Kidney epithelial cell (primary cell): ENCODE results near the gene MAN1A1. TPM values are rescaled to one million over a fixed set of nuclear protein-coding genes. Genes with fewer than 3 reads are reported as not detected.

Experiments
- DNase-seq: peaks from one replicate; pipeline ENCODE4 v3.0.0-alpha.2; 2010; ENCODE audit warnings: low read depth
- H3K27me3 ChIP-seq: 2 replicates; pipeline ENCODE4 v1.6.0; 2011; ENCODE audit warnings: low read length; ENCODE audit not compliant: control insufficient read depth, insufficient read depth
- H3K36me3 ChIP-seq: 2 replicates; pipeline ENCODE4 v1.5.1; 2011; ENCODE audit warnings: low read length; ENCODE audit not compliant: control insufficient read depth, insufficient read depth
- H3K4me3 ChIP-seq: 2 replicates; pipeline ENCODE4 v1.5.1; 2011; ENCODE audit warnings: low read depth, mild to moderate bottlenecking, control low read depth, low read length
- total RNA-seq: library from RNA; depleted of rRNA; stranded (reverse); fragments of >200 nt; gene quantifications from 2 replicates; pipeline ENCODE4 v1.2.3, GENCODE V29; 2015
- TF ChIP-seq, protein P1 (sequence below): IDR thresholded peaks from 2 replicates; pipeline ENCODE4 v1.5.1; 2011; ENCODE audit warnings: mild to moderate bottlenecking, moderate library complexity, low read length, control low read depth, inconsistent platforms; ENCODE audit not compliant: insufficient read depth, poor library complexity, severe bottlenecking

MAN1A1 gene
- 11.0 and 15.0 TPM in 2 replicates for total RNA-seq

DNA sequence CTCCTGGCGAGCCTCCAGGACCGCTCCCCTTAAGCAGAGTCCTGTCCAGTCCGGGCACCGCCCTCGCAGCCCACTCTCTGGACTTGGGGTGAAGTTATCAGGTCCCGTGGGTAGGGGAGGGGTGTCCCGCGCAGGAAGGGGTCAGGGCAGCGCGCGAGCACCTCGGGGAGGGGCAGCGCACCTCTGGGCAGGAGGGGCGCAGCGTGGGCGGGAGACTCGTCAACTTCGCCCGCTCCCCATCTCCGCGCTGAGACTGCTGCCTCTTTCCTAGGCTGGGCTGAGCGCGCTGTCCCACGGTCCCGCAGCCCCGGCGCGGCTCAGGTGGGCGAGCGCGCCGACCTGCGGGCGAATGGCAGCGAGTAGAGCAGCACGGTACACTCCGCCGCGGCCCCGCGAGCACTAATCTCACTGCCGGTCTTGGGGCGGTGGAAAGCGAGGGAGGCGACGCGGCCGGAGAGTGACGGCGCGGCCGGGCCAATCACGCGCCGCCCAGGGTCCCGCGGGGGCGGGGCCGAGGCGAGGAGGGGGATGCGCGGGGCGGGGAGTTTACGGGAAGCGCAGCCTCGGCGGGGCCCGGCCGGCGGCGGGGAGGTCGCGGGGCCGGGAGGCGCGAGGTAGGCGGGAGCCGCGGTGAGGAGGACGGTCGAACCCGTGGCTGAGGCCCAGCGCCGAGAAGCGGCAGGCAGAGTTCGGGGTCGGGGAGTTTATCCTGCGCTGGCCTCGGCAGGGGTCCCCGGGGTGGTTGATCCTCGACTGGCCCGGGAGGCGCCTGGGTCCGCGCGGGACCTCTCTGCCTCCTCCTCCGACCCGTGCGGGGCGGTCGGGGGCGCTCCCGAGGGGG is at the start of gene MAN1A1:
Gene MAN1A1, minus strand, starts transcription at position 401 of the 841 bp plus-strand sequence. CDS start 696 bp downstream, outside the sequence.
- no peaks in the 10 kb centered on the region for H3K36me3 ChIP-seq
- peak within 1 kb of the TSS; percentile 81 for H3K4me3 ChIP-seq
- no peak for DNase-seq
- TF ChIP-seq, protein P1, sequence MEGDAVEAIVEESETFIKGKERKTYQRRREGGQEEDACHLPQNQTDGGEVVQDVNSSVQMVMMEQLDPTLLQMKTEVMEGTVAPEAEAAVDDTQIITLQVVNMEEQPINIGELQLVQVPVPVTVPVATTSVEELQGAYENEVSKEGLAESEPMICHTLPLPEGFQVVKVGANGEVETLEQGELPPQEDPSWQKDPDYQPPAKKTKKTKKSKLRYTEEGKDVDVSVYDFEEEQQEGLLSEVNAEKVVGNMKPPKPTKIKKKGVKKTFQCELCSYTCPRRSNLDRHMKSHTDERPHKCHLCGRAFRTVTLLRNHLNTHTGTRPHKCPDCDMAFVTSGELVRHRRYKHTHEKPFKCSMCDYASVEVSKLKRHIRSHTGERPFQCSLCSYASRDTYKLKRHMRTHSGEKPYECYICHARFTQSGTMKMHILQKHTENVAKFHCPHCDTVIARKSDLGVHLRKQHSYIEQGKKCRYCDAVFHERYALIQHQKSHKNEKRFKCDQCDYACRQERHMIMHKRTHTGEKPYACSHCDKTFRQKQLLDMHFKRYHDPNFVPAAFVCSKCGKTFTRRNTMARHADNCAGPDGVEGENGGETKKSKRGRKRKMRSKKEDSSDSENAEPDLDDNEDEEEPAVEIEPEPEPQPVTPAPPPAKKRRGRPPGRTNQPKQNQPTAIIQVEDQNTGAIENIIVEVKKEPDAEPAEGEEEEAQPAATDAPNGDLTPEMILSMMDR: no peak
- H3K27me3 ChIP-seq: peaks cover 2% of the 10 kb centered on the region

DNA sequence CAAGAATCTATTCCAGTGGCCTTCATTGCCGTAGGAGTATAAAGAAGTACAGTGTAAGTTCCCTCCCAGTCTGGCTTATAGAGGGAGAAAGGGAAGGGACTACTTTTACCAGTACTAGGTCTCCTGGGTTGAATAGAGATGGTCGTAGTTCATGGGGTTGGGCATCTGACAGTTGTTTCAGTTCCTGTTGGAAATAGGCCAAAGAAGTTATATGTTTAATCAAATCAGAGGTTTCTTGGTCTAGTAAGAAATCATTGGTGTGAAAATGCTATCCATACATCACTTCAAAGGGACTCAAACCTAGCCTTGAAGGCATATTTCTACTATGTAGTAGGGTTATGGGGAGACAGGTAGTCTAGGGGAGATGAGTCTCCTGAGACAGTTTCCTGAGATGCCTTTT is 45.6 kb upstream of the MAN1A1 start:
- no peak for DNase-seq
- no peaks in the 10 kb centered on the region for H3K27me3 ChIP-seq
- no peak overlapping the region for H3K4me3 ChIP-seq
- TF ChIP-seq, protein P1: no peak
- no peaks in the 10 kb centered on the region for H3K36me3 ChIP-seq

DNA sequence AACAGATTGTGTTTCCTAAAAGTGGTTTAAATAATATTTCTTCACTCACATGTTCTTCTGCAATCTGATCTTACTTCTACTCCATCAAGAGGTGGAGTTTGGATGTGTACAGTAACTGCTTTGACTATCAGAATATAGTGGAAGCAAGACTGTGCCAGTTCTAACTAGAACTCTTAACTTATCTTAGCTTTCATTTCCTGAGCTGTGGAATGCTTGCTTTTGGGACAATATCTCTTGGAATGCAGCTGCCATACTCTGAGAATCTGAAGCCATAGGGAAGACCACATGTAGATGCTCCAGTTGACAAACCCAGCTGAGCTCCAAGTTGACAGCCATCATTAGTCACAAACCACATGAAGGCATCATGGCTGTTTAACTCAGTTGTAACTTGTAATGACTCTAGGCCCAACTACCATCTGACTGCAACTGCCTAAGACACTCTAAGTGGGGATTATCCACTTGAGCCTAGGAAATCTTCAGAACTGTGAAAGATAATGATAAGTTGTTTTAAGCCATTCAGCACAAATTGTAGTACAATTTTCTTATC is 40.8 kb upstream of the MAN1A1 start:
- TF ChIP-seq, protein P1: no peak
- no peaks in the 10 kb centered on the region for H3K27me3 ChIP-seq
- no peaks in the 10 kb centered on the region for H3K36me3 ChIP-seq
- no peak for DNase-seq
- no peak overlapping the region for H3K4me3 ChIP-seq

DNA sequence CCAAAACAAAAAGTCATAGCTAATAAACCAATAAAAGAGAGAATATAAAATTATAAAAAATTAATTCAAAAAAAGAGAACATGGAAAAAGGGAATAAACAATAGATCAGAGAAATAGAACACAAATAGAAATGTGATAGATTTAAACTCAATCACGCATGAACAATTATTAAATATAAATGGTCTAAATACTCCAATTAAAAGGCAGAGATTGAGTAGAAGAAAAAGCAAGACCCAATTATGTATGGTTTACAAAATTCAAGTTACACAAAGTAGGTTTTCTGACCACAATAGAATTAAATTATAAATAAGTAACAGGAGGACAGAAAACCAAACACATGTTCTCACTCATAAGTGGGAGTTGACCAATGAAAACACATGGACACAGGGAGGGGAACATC is 36.4 kb upstream of the MAN1A1 start:
- TF ChIP-seq, protein P1: no peak
- no peak for DNase-seq
- Histone ChIP-seq H3K4me3 (no peak overlapping the region), H3K27me3 (no peaks in the 10 kb centered on the region), H3K36me3 (no peaks in the 10 kb centered on the region)

DNA sequence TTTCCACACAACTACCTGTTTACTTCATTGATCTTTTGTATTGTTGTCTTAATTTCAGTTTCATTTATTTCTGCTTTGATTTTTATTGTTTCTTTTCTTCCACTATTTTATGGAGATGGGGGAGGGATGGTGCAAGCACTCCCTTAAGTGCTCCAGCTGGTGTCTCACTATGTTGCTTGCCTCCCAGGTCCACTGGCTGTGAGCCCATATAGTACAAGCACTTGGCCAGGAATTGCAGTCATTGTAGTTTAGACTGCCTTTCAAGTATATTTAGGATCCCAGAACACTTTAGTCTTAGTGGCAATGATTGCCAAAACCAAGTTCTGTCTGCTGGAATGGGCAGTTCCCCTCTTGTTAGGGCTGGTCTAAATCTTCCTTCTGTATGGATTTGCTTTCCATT is 34.9 kb upstream of the MAN1A1 start:
- DNase-seq: no peak
- no peaks in the 10 kb centered on the region for H3K27me3 ChIP-seq
- TF ChIP-seq, protein P1: no peak

More for the DNA sequence above, 34.9 kb upstream of the MAN1A1 start:
- Histone ChIP-seq H3K36me3 (no peaks in the 10 kb centered on the region), H3K4me3 (no peak overlapping the region)
